Esophagus muscularis mucosa (tissue), 4 donors: ENCODE data around the gene DIO3. TPM values are rescaled to one million over a fixed set of nuclear protein-coding genes. Genes with fewer than 3 reads are reported as not detected.
"Not testable (repeated sequence)": the region's sequence is repeated elsewhere in the genome, so short reads cannot be mapped to it uniquely, and the experiment has no call there.

ENCODE experiments used
- DNase-seq: peaks from one replicate; pipeline ENCODE4 v3.0.0-alpha.2; 2017; ENCODE audit errors: extremely low spot score
- H3K27ac ChIP-seq, 4 donors: fragments of 200-600 bp; sonication (generic); replicated peaks in 1 of 4; 1 replicate in 3 of 4; 2 replicates in 1 of 4; pipeline ENCODE4 v1.5.1; 2016 to 2019; ENCODE audit warnings: mild to moderate bottlenecking in 1 of 4
- H3K27me3 ChIP-seq, 4 donors: fragments of 200-600 bp; sonication (generic); one replicate each; pipeline versions ENCODE4 v1.5.1 to v1.6.0; 2016 to 2019
- H3K36me3 ChIP-seq, 4 donors: fragments of 200-600 bp; sonication (generic); one replicate each; pipeline ENCODE4 v1.5.1; 2016 to 2019
- H3K4me1 ChIP-seq, 4 donors: fragments of 200-600 bp; sonication (generic); one replicate each; pipeline ENCODE4 v1.5.1; 2016 to 2019
- H3K4me3 ChIP-seq, 4 donors: fragments of 200-600 bp; sonication (generic); 1 replicate in 2 of 4; 2 replicates in 2 of 4; pipeline ENCODE4 v1.5.1; 2016 to 2019; ENCODE audit warnings: mild to moderate bottlenecking in 4 of 4, moderate library complexity in 1 of 4
- H3K9me3 ChIP-seq, 4 donors: fragments of 200-600 bp; sonication (generic); 1 replicate in 3 of 4; 2 replicates in 1 of 4; pipeline ENCODE4 v1.5.1; 2016 to 2019
- EP300 ChIP-seq: sonication (generic); formaldehyde crosslinking; IDR thresholded peaks from one replicate; pipeline ENCODE4 v1.6.1; 2017; ENCODE audit warnings: antibody characterized with exemption
- POLR2A ChIP-seq: fragments of 450-650 bp; IDR thresholded peaks from one replicate; pipeline ENCODE4 v1.6.1; 2017; ENCODE audit warnings: antibody characterized with exemption, moderate library complexity, mild to moderate bottlenecking, low read depth
- POLR2AphosphoS5 ChIP-seq, 2 donors: sonication (generic); formaldehyde crosslinking; IDR thresholded peaks; one replicate each; pipeline ENCODE4 v1.6.1; 2017; ENCODE audit warnings: antibody characterized with exemption in 2 of 2
- WGBS: methylation state at CpG from one replicate; pipeline ENCODE4 v1.1.5; 2018; 5-methylcytosine and 5-hydroxymethylcytosine counted together
- intact Hi-C: fragments of 100-400 bp; cut with DNase I; formaldehyde crosslinking; loops from one replicate; pipeline ENCODE4 v1.15.1; 2023
- total RNA-seq, 4 donors: library from RNA; depleted of rRNA; stranded (reverse); fragments of >200 nt; gene quantifications; one replicate each; pipeline versions ENCODE4 v1.1.0 to v1.2.1, GENCODE V29; 2016
- TF ChIP-seq, protein P1 (sequence below), 3 experiments: fragments of 200-600 bp in 2 of 3; fragments of 450-650 bp in 1 of 3; sonication (generic) in 2 of 3; IDR thresholded peaks; one replicate each; pipeline ENCODE4 v1.5.1; 2017 to 2019; ENCODE audit warnings: antibody characterized with exemption in 3 of 3, mild to moderate bottlenecking in 2 of 3, moderate library complexity in 1 of 3

The DIO3 gene
- total RNA-seq, 4 donors from 2014 or later, result 0.99 to 1.7 (median 1.2) TPM

DNA sequence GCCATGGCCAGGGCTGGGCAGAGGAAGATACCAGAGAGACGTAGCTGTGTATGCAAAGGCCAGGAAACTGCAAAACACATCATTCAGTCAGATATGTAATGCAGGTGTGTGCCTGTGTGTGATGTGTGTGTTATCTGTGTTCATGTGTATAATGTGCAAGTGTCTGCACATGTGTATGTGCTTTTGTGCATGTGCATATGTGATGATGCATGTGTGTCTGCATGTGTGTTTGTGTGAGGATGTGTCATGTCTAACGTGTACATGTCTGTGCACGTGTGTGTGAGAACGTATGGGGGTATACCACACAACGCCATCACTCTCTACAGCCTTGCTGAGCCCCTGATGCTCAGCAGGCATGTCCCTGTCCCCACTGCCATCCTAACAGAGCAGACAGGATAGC is 9.7 kb downstream of the DIO3 start:
- H3K9me3 ChIP-seq, result no peaks in the 10 kb centered on the region
- WGBS, result 80% methylated on average over 5 of the region's 5 CpGs
- TF ChIP-seq POLR2A (no peak), POLR2AphosphoS5 (IDR thresholded peaks at IDR 0.05) (no peak), EP300 (no peak)
- TF ChIP-seq, protein P1, sequence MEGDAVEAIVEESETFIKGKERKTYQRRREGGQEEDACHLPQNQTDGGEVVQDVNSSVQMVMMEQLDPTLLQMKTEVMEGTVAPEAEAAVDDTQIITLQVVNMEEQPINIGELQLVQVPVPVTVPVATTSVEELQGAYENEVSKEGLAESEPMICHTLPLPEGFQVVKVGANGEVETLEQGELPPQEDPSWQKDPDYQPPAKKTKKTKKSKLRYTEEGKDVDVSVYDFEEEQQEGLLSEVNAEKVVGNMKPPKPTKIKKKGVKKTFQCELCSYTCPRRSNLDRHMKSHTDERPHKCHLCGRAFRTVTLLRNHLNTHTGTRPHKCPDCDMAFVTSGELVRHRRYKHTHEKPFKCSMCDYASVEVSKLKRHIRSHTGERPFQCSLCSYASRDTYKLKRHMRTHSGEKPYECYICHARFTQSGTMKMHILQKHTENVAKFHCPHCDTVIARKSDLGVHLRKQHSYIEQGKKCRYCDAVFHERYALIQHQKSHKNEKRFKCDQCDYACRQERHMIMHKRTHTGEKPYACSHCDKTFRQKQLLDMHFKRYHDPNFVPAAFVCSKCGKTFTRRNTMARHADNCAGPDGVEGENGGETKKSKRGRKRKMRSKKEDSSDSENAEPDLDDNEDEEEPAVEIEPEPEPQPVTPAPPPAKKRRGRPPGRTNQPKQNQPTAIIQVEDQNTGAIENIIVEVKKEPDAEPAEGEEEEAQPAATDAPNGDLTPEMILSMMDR (IDR thresholded peaks at IDR 0.05), result no peak
- intact Hi-C loops, result no loop called here
- no peaks in the 10 kb centered on the region for H3K36me3 ChIP-seq
- peaks cover 0 to 46% (median 0%) of the 10 kb centered on the region in 4 donors for H3K27me3 ChIP-seq
- H3K4me1 ChIP-seq, result no peaks in the 10 kb centered on the region
- no peak for DNase-seq
- no peak overlapping the region for H3K27ac ChIP-seq
- H3K4me3 ChIP-seq, result no peak overlapping the region

DNA sequence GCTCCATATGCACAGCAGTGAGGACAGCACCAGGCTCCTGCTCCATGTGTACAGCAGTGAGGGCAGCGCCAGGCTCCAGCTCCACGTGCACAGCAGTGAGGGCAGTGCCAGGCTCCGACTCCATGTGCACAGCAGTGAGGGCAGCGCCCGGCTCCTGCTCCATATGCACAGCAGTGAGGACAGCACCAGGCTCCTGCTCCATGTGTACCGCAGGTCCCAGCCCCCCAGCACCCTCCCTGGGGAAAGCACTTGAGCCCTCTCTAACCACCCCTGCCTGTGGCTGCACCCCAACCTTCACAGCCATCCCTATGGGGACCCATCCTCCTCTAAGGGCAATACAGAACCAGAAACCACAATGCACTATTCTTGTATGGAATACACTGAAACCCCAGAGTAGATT is 11.2 kb downstream of the DIO3 start:
- intact Hi-C loops, result not testable (repeated sequence)
- WGBS, result 93% methylated on average over 5 of the region's 6 CpGs

DNA sequence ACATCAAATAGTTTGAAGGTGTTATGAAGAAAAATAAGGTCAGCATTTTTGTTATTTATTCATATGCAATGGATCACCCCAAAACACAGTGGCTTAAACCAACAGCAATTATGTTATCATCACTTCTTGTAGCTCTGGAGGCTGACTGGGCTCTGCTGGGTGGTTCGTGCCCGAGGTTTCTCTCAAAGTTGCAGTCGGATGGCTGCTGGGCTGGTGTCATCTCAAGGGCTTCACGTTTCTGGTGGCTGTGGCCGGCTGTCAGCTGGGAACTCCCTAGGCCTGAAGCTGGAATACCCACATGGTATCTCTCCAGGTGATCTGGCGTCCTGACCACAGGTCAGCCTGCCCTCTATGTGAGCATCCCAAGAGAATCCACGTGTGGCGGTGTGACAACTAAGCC is 12.0 kb downstream of the DIO3 start:
- intact Hi-C loops, result no loop called here
- WGBS, result 96% methylated on average over 8 of the region's 8 CpGs
- TF ChIP-seq, protein P1 (IDR thresholded peaks at IDR 0.05), result no peak
- TF ChIP-seq EP300, result no peak
- no peak for TF ChIP-seq POLR2AphosphoS5 (IDR thresholded peaks at IDR 0.05)
- TF ChIP-seq POLR2A, result no peak

More for the DNA sequence above, 11.2 kb downstream of the DIO3 start:
- not testable (repeated sequence) for H3K27ac ChIP-seq, H3K4me1 ChIP-seq, DNase-seq, H3K9me3 ChIP-seq, H3K36me3 ChIP-seq, H3K4me3 ChIP-seq
- peaks cover 0 to 30% (median 0%) of the 10 kb centered on the region in 4 donors for H3K27me3 ChIP-seq

DNA sequence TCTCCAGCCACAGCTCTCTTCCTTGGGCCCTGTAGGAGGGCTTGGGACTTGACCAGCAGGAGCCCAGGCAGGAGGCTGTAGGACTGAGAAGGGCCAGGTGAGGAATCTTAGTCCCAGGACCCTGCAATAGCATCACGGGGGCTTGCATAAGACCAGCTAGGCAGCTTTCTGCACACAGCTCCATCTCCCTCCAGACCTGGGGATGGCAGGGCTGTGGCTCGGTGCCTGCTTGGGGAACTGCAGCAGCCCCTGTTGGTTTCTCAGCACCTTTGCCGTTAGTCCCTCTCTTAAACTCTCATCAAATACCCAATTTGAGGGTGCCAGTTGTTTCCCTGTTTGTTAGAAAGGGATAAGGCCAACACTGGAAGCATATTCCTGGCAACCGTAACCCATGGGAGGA is 14.3 kb downstream of the DIO3 start:
- Histone ChIP-seq H3K27ac (no peak overlapping the region), H3K4me1 (no peaks in the 10 kb centered on the region), H3K36me3 (no peaks in the 10 kb centered on the region), H3K27me3 (peaks cover 0 to 28% (median 2%) of the 10 kb centered on the region in 4 donors), H3K4me3 (no peak overlapping the region), H3K9me3 (no peaks in the 10 kb centered on the region)
- 76% methylated on average over 4 of the region's 4 CpGs for WGBS
- intact Hi-C loops, result no loop called here
- no peak for DNase-seq
- no peak for TF ChIP-seq EP300
- no peak for TF ChIP-seq POLR2A
- TF ChIP-seq, protein P1 (IDR thresholded peaks at IDR 0.05), result no peak
- no peak for TF ChIP-seq POLR2AphosphoS5 (IDR thresholded peaks at IDR 0.05)

More for the DNA sequence above, 12.0 kb downstream of the DIO3 start:
- H3K27ac ChIP-seq, result no peak overlapping the region
- peaks cover 0 to 23% (median 0%) of the 10 kb centered on the region in 4 donors for H3K27me3 ChIP-seq
- H3K4me1 ChIP-seq, result no peaks in the 10 kb centered on the region
- H3K4me3 ChIP-seq, result no peak overlapping the region
- no peaks in the 10 kb centered on the region for H3K9me3 ChIP-seq
- no peak for DNase-seq
- H3K36me3 ChIP-seq, result no peaks in the 10 kb centered on the region

DNA sequence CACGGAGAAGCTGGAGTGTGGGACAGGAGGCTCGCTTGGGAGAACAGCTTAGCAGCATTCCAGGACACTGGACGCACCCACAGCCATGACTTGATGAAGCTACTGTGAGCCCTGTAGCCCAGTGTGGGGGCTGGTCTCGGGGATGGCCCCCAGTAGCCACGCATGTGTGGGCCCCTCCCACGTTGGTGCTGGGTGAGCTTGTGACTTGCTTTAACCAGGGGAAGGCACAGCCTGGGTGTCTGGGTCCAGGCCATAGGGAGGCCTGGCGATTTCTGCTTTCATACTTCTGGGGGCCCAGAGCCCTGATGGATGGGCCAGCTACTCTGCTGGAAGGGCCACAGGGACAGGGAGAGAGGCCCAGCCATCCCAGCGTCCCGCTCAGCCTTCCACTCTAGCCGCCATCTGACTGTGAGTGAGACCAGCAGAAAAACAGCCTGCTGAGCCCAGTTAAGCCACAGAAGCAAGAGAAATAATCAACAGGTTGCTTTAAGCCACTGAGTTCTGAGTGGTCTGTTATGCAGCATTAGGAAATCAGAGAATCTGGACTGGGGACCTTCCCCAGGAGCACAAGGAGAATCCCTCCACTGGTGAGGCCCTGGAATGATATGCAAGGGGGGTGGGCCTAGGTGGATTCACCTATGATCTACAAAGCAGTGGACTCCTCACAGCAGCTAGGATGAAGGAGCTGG is 16.1 kb downstream of the DIO3 start:
- H3K4me1 ChIP-seq, result no peaks in the 10 kb centered on the region
- DNase-seq, result no peak
- peaks cover 0 to 38% (median 2%) of the 10 kb centered on the region in 4 donors for H3K27me3 ChIP-seq
- H3K4me3 ChIP-seq, result no peak overlapping the region
- 91% methylated on average over 7 of the region's 10 CpGs for WGBS
- H3K27ac ChIP-seq, result no peak overlapping the region
- TF ChIP-seq EP300 (no peak), POLR2A (no peak), POLR2AphosphoS5 (IDR thresholded peaks at IDR 0.05) (no peak)
- TF ChIP-seq, protein P1 (IDR thresholded peaks at IDR 0.05), result no peak
- no peaks in the 10 kb centered on the region for H3K36me3 ChIP-seq
- no peaks in the 10 kb centered on the region for H3K9me3 ChIP-seq
- intact Hi-C loops, result no loop called here
